Stimulated activated CD8-positive, alpha-beta memory T cell treated with anti-CD3 and anti-CD28 coated beads, Interleukin-15, amount 100 ng/mL, for 4 hours (primary cell): Measurements from ENCODE around the gene EDDM3A.

Experiments used
- DNase-seq, 2 donors: peaks; one replicate each; pipeline ENCODE4 v3.0.0-alpha.2; 2020; ENCODE audit warnings: low read depth in 2 of 2

The EDDM3A gene

DNA sequence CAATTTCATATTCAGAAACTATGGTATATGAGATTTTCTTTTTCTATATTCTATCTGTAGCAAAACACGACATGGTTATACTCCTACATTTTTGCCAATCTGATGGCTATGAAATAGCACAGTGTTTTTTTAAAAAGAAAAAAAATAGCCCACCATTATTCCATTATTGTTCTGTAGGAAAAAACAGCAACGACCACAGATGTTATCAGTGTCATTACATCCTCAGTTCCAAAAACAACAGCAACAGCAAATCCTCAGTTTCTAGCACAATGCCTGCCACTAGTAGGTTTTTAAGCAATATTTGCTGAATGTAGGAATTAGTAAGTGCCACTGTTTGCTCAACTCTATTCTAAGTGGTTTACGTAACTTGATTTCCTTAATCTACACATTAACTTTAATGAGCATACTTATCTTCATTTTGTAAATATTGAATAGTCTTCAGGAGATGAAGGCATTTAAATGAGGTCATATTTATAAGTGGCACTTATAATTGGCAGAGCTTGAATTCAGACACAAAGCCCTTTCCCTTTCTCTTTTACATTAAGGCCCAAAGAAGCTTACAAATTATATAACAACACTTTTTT, 43.6 kb downstream of the EDDM3A start:
- no peak for DNase-seq

DNA sequence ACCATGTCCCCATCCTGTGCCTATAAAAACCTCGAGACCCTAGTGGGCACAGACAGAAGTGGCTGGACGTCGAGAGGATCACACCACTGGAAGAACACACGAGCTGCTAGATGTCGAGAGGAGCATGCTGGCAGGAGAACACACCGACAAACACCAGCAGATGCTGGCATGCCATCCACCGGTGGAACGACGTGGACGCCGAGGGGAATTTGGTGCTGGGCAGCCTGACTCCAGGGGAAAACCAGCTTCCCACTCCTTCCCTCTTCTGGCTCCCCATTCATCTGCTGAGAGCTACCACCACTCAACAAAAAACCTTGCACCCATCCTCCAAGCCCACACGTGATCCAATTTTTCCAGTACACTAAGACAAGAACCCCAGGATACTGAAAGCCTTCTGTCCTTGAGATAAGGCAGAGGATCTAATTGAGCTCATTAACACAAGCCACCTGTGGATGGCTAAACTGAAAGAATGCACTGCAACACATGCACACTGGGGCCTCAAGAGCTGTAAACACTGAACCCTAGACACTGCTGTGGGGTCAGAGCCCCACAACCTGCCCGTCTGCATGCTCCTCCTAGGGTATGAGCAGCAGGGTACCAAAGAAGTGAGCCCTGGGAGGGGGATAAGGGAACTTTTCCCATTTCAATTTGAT, 44.9 kb downstream of the EDDM3A start:
- DNase-seq: no peak

DNA sequence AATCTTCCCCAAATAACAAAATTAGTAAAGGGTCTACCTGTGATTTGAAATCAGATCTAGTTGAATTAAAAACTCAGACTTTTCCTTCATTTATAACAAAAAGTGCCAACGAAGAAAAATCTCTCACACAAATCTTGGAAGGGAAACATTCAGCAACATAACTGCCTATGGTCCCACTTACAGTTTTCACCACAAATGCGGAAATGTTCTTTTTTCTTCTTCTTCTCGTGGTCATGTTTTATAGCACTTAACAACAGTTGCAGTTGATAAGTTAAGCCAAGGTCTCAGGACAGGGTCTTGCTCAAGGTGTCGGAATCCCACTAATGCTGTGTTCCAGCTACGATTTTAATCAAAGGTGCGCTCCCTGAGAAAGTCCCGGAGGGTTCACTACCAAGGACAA, 45.5 kb downstream of the EDDM3A start:
- DNase-seq: no peak

DNA sequence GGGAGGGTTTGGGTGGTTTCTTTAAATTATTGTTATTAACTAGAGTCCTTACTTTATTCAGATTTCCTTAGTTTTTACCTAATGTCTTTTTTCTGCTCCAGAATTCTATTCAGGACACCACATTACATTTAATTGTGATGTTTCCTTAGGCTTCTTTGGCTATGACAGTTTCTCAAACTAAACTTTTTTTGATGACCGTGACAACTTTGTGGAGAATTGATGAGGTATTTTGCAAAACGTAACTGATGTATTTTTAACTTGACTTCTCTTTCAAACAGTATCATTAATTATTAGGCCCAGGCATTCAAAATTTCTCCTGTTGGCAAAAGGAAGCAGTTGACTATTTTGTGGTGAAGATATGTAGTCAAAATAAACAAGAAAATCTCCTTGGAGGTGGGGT, 45.9 kb downstream of the EDDM3A start:
- no peak for DNase-seq

DNA sequence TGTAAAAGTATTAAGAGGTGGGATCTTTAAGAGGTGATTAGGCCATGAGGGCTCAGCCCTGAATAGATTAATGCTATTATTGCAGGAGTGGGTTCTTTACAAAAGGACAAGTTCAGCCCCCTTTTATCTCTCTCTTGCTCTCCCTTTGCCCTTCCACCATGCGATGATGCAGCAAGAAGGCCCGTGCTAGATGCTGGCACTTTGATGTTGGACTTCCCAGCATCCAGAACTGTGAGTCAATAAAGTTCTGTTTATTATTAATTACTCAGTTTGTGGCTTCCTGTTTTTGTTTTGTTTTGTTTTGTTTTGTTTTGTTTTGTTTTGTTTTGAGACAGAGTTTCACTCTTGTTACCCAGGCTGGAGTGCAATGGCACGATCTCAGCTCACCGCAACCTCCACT, 46.9 kb downstream of the EDDM3A start:
- no peak for DNase-seq

DNA sequence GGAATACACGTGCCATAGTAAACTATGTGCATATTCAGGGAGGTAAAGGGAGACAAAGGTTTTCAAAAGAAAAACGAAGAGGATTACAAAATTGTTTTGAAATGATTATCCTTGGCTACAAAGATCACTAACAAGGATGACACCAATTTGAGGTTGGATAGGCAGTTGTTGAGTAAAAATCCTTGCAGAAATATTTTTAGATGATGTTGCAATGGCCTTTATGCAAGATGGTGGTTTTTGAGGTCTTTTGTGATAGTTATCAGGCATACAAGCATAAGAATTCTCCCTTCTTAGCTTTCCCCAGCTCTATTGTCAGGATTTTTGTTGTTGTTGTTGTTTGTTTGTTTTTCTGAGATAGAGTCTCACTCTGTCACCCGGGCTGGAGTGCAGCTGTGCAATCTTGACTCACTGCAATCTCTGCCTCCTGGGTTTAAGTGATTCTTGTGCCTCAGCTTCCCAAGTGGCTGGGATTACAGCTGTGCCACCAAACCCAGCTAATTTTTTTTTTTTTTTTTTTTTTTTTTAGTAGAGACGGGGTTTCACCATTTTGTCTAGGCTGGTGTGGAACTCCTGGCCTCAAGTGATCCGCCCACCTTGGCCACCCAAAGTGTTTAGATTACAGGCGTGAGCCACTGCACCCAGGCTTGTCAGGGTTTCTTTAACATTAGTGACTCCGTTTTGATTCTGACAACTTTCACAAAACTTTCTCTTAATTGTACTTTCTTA, 49.1 kb downstream of the EDDM3A start:
- no peak for DNase-seq

DNA sequence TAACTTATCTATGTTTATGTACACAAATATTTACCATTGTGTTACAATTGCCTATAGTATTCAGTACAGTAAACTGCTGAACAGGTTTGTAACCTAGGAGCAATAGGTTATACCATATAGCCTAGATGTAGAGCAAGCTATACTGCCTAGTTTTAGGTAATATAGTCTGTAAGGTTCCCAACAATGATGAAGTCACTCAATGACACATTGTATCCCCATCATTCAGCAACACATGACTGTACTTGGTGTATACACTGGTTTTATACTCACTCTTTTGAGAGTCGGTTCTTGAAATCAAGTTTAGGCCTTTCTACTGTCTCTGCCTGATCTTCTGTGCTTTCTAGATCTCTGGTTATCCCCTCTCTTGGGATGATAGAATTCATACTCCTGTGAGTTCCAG, 51.5 kb downstream of the EDDM3A start:
- DNase-seq: no peak
